D721Med (cell line): Measurements from ENCODE around the gene SURF2.

Experiments used
- DNase-seq: peaks from one replicate; pipeline ENCODE4 v3.0.0; 2011; ENCODE audit warnings: low spot score; ENCODE audit not compliant: insufficient read length
- FAIRE-seq: peaks from 2 replicates; lab custom pipeline; 2011; peaks lifted over from hg19 to GRCh38; lab: Jason Lieb, UNC
- CTCF ChIP-seq: IDR thresholded peaks from 2 replicates; pipeline ENCODE4 v1.5.1; 2012; ENCODE audit warnings: mild to moderate bottlenecking, control low read depth; ENCODE audit not compliant: insufficient read depth; ENCODE audit errors: missing control alignments

Gene SURF2

GRCh38 chr9:133404454-133405002, 48.2 kb downstream of the SURF2 start:
- DNase-seq, result peak; percentile 6
- no peak for FAIRE-seq
- TF ChIP-seq CTCF, result no peak

- FAIRE-seq (no peak), DNase-seq (no peak)
- TF ChIP-seq CTCF, result no peak
Observed at GRCh38 chr9:133405508-133406438, 49.4 kb downstream of the SURF2 start.

GRCh38 chr9:133406480-133407307, 50.3 kb downstream of the SURF2 start:
- FAIRE-seq, result no peak
- DNase-seq, result peak; percentile 75
- TF ChIP-seq CTCF, result peak; percentile 83

GRCh38 chr9:133408042-133408441, 51.7 kb downstream of the SURF2 start:
- FAIRE-seq (no peak), DNase-seq (no peak)
- no peak for TF ChIP-seq CTCF
